Coronary artery (tissue), 2 donors: ENCODE results near the gene MFRP.

Experiments used
- DNase-seq: peaks from one replicate; pipeline ENCODE4 v3.0.0-alpha.2; 2017; ENCODE audit warnings: low spot score
- H3K27ac ChIP-seq, 2 donors: fragments of 200-600 bp; sonication (generic); one replicate each; pipeline ENCODE4 v1.5.1; 2016 to 2019
- H3K4me3 ChIP-seq: fragments of 200-600 bp; sonication (generic); 2 replicates; pipeline ENCODE4 v1.5.1; 2016; ENCODE audit warnings: mild to moderate bottlenecking, moderate library complexity
- CTCF ChIP-seq: fragments of 200-600 bp; sonication (generic); IDR thresholded peaks from one replicate; pipeline ENCODE4 v1.5.1; 2019; ENCODE audit warnings: antibody characterized with exemption

MFRP gene

DNA sequence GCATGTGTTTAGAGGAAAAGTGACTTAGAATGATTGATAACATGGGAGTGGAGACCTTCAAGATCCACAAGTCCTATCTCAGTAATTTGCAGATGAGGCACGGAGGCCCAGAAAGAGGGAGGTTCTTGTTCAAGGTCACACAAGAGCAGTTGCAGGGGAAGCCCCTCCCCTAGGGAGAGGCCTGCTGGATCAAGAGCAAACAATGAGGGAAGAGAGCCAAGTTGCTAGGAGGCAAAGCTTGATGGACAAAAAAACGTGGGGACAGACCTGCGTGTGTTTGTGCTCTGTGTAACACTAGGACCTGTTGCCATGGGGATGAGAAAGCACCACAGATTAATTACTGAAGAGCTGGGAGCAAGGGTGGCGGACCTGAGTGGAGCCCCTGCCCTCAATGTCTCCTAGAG lies 6.4 kb upstream of the MFRP start:
- no peak overlapping the region for H3K27ac ChIP-seq
- no peak for DNase-seq

GRCh38 chr11:119351232-119351631 lies 4.7 kb upstream of the MFRP start:
- Histone ChIP-seq H3K4me3 (no peak overlapping the region), H3K27ac (no peak overlapping the region)
- TF ChIP-seq CTCF, result no peak
- no peak for DNase-seq

More for the DNA sequence above, 6.4 kb upstream of the MFRP start:
- H3K4me3 ChIP-seq, result no peak overlapping the region
- no peak for TF ChIP-seq CTCF

DNA sequence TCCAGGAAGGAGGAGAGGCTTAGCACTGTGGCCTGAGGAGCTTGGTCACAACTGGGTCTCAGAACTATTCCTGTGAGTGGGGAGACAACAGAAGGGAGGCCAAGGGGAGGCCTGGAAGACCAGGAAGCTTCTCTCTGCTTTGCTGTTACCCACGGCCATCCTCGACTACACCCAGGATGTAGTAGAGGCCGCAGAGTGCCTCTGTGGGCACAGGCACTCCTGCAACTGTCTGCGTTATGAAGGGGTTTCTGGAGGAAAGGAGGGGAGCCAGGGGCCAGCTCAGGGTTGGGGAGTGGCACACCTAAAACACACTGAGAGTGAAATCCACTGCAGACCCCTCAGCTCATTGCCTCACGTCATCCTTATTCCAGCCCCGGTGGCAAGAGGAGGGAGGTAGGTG lies 3.8 kb upstream of the MFRP start:
- no peak overlapping the region for H3K4me3 ChIP-seq
- no peak overlapping the region for H3K27ac ChIP-seq
- TF ChIP-seq CTCF, result no peak
- DNase-seq, result no peak

- Histone ChIP-seq H3K4me3 (no peak overlapping the region), H3K27ac (no peak overlapping the region)
- no peak for TF ChIP-seq CTCF
- no peak for DNase-seq
Measured at GRCh38 chr11:119347940-119348605, 1.6 kb upstream of the MFRP start.

GRCh38 chr11:119347242-119347641 lies 737 bp upstream of the MFRP start:
- DNase-seq, result no peak
- TF ChIP-seq CTCF, result no peak
- Histone ChIP-seq H3K4me3 (no peak overlapping the region), H3K27ac (peak overlapping the region in 1 of 2 donors; percentile 41)

DNA sequence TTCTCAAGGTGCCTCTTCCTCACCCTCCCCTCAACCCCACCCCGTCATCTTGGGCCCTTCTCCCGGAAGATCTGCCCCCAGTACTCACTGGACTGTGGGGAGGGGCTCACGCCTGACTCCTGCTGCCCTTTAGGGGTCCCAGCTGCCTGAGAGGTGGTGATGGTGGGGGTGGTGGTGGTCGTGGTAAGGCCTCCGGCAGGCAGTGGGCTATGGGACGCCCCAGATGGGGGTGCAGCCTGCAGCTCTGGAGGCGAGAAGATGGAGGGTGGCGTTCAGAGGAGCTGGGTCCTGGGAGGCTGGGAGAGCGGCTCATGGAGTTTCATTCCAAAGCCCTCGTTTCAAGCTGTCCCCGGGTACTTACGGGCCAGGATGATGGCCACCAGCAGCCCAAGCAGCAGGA lies 820 bp downstream of the MFRP start:
- no peak overlapping the region for H3K27ac ChIP-seq
- no peak overlapping the region for H3K4me3 ChIP-seq
- no peak for TF ChIP-seq CTCF
- DNase-seq, result no peak

- Histone ChIP-seq H3K27ac (no peak overlapping the region), H3K4me3 (no peak overlapping the region)
- TF ChIP-seq CTCF, result no peak
- DNase-seq, result no peak
Measured at GRCh38 chr11:119344291-119345010, 2.1 kb downstream of the MFRP start.
